GM18505 (cell line): ENCODE measurements around the gene STEEP1.

ENCODE experiments used
- ATAC-seq: cut with Tn5 transposase; IDR thresholded peaks from one replicate; pipeline ENCODE4 v1.9.1; 2021; ENCODE audit not compliant: unreplicated experiment
- POLR2A ChIP-seq: IDR thresholded peaks from 4 replicates; pipeline ENCODE4 v1.6.1; 2011; ENCODE audit warnings: borderline replicate concordance; ENCODE audit not compliant: insufficient read depth, insufficient read length; ENCODE audit errors: extremely low read depth

Gene STEEP1

DNA sequence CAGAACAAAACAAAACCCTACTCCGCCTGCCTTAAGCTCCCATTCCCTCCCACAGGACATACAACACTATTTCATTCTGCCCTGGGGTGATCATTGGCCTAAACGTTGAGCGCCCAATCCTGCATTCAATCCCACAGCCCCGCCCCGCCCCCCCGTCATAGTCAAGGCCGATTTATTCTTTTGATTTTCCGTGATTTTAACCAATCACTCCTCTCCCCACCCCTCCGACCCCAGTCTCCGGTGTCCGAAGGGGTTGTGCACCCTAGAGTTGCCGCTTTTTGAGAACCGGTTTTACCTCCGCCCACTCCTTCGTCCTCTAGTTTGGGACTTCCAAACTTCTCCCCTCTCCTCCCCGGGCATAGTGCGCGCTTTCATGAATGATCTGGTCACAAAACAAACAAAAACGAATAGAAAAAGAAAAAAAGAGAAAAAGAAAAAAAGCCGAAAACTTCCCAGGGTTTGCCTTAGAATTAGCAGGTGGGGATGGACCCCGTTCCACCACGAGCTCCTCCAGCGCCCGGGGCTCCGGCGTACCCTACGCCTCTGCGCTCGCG lies 8.7 kb upstream of the STEEP1 start:
- TF ChIP-seq POLR2A, result no peak
- peak; percentile 21 for ATAC-seq

DNA sequence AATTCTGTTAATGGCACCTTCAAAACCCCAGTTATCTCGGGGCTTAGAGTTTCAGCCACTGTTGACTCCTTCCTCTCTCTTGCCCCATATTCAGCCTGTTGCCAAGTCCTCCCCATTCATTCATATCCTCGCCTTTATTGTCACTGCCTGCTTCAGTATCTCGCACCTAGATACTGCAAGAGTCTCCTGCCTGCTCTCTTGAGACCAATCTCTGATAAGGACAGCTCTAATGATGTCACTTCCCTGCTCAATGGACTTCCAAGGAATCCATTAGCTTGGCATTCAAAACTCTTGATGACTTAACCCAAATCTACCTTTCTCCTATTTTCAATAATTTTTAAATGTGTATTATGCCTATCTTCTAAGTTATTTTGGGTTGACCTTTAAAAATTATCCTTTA lies 8.0 kb upstream of the STEEP1 start:
- no peak for ATAC-seq
- no peak for TF ChIP-seq POLR2A

- no peak for TF ChIP-seq POLR2A
- ATAC-seq, result no peak
Measured at GRCh38 chrX:119570351-119570835, 5.2 kb upstream of the STEEP1 start.

GRCh38 chrX:119552508-119552907 lies 12.7 kb downstream of the STEEP1 start:
- no peak for TF ChIP-seq POLR2A

GRCh38 chrX:119549327-119550016 lies 15.7 kb downstream of the STEEP1 start:
- TF ChIP-seq POLR2A, result no peak
- no peak for ATAC-seq

More at GRCh38 chrX:119552508-119552907, 12.7 kb downstream of the STEEP1 start:
- ATAC-seq, result no peak

DNA sequence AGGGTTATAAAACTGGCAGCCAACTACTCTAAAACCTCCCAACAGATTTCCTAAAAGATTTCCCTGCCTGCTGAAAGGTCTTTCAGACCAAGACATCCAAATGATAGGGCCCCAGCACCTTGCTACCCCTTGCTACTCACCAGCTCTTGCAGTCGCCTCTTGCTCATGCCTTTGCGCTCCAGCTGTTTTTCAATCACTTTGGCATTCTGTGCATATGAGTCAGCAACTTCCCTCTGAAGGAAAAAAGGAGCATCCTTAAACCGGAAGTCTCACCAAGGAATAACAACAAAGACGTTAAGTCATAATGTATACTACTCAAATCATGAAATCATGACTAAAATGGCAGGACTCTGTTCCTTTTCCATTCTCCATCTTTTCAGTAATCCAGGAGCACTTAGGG lies 24.0 kb downstream of the STEEP1 start:
- no peak for ATAC-seq
- TF ChIP-seq POLR2A, result no peak

DNA sequence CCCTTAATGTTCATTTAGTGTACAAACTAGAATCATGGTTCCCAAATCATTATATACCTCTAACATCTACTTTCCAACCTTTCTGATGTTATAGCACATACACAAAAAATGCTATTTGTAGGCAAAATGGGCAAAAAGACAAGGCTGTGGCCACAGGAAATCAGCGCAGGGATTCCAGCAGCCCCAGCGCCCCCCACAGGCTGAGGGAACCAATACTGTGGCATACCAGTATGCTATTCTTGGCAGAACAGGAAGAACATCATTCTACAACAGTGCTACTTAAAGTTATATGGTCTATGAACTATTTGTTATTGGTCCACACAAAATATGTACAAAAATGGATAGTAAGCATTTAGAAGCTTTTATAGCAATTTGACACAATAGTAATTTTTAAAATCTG lies 25.3 kb downstream of the STEEP1 start:
- no peak for ATAC-seq
- TF ChIP-seq POLR2A, result no peak

DNA sequence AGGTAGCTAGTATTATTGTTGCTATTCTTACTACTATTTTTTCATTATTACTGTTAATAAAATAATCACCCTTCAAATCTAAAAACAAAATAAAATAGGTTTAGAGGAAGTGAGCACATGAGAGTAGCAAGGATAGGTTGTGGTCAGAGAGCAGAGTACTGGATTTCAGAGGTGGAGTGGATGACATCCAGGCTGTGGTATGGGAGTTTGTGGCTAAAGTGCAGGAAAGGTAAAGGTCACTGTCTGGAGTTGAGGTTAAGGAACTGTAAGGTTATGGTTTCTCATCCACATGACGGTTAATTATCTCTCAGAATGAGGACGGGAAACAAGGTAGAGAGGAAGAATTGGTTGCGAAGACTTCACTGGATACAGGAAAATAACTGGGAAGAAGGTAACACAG lies 27.7 kb downstream of the STEEP1 start:
- no peak for TF ChIP-seq POLR2A
- ATAC-seq, result no peak

- TF ChIP-seq POLR2A, result no peak
- no peak for ATAC-seq
Measured at GRCh38 chrX:119529345-119530276, 35.6 kb downstream of the STEEP1 start.

- no peak for TF ChIP-seq POLR2A
- ATAC-seq, result no peak
Measured at GRCh38 chrX:119523664-119524184, 41.5 kb downstream of the STEEP1 start.

GRCh38 chrX:119521246-119521645 lies 44.0 kb downstream of the STEEP1 start:
- TF ChIP-seq POLR2A, result no peak
- no peak for ATAC-seq

- ATAC-seq, result no peak
- TF ChIP-seq POLR2A, result no peak
Measured at GRCh38 chrX:119518371-119518770, 46.8 kb downstream of the STEEP1 start.

DNA sequence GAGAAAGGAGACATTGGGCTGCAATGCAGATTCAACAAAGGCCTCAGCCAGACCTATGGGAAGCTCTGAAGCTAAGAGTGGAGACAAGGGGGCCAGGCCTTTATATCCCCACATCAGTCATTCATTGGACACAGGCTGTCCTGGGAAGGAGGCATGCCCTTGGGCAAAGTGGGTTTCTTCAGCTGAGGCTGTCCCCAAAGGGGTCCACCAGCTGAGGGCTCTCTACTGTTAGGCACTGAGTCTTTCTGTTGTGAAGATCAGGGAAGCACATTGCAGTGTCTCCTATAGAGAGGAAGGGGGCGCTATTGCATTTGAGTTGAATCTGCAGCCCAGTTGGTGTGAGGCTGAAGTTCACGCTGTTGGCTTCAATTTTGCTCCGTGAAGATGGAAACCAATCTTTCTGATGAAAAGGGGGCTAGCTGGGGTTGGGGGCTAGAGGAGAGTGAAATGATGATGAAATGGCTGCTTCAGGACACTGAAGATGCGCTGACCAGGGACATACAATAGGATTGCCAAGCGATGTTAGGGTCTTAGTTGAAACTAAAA lies 49.0 kb downstream of the STEEP1 start:
- TF ChIP-seq POLR2A, result no peak
- peak; percentile 80 for ATAC-seq

DNA sequence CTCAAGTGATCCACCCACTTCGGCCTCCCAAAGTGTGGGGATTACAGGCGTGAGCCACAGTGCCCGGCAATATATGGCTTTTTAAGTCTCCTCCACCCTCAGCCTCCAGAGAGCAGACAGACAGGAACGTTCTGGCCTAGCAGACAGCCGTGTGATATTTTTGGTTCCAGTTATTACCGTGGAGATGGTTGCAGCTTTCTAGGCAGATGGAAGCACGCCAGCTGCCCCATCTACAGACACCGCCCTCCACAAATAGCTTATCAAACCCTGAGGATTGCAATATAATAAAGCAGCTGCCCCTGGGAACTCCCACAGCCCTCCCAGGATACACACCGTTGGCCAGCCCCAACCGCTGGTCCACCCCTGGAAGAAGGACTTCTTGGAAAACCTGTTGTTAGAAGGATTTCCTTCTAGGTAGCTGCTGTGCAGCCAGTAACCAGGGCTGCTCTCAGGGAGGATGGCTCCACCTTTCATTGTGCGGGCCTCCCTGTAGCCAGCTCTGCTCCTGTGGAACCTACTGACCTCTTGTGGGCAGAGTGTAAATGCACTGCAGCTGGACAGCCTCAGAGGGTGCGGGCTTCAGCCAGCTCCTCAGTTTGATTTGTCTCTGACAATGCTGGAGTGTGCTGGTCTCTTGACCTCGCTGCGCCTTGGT lies 52.9 kb downstream of the STEEP1 start:
- TF ChIP-seq POLR2A, result no peak
- no peak for ATAC-seq
